ENCODE data around the gene CDK14. TPM values are rescaled to one million over a fixed set of nuclear protein-coding genes. Genes with fewer than 3 reads are reported as not detected.

Gene CDK14
- total RNA-seq, 1 donor from 2014 or later: 6.4 TPM

DNA sequence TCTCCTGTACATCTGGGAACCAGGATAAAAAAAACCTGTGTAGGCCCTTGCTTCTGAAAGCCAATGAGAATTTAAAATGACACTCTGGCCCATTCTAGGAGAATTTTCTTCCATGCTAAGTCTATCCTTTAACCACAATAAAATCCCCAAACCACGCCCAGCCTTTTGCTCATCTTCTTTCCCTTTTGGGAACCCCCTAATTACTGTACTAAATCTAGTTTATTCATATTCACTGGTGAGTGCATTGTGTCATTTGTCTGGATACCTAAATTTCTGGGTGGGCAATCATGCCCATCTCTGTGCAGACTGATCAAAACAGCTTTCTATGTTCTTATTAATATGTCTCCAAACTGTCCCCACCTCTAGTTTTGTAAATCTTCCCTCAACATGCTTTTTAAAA, 11.7 kb upstream of the CDK14 start:
- no peak overlapping the region for H3K4me3 ChIP-seq (ENCODE audit: low read depth, low read length)
- TF ChIP-seq, protein P1, sequence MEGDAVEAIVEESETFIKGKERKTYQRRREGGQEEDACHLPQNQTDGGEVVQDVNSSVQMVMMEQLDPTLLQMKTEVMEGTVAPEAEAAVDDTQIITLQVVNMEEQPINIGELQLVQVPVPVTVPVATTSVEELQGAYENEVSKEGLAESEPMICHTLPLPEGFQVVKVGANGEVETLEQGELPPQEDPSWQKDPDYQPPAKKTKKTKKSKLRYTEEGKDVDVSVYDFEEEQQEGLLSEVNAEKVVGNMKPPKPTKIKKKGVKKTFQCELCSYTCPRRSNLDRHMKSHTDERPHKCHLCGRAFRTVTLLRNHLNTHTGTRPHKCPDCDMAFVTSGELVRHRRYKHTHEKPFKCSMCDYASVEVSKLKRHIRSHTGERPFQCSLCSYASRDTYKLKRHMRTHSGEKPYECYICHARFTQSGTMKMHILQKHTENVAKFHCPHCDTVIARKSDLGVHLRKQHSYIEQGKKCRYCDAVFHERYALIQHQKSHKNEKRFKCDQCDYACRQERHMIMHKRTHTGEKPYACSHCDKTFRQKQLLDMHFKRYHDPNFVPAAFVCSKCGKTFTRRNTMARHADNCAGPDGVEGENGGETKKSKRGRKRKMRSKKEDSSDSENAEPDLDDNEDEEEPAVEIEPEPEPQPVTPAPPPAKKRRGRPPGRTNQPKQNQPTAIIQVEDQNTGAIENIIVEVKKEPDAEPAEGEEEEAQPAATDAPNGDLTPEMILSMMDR (conservative IDR thresholded peaks at IDR 0.05; ENCODE audit: low read depth, low read length): no peak
- DNase-seq (ENCODE audit: low read depth): no peak

DNA sequence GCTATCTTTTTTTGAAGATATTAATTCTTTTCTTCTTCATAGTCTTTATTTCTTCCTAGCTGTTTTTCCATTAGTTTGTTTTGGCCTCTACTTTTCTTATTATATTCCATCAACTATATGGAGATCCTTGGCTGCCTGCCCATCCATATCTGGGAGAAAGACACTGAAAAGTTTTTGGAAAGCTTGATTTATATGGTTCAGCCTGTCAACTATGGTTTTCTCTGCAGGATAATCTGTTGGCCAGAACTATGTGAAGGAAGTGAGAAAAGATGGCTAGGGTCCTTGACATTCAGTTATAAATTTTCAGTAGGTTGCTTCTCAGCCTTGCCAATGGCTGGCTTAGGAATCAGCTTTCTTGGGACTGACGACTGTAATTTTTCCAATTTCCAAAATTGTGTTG, 10.0 kb upstream of the CDK14 start:
- DNase-seq (ENCODE audit: low read depth): no peak
- TF ChIP-seq, protein P1 (conservative IDR thresholded peaks at IDR 0.05; ENCODE audit: low read depth, low read length): no peak
- H3K4me3 ChIP-seq (ENCODE audit: low read depth, low read length): no peak overlapping the region

DNA sequence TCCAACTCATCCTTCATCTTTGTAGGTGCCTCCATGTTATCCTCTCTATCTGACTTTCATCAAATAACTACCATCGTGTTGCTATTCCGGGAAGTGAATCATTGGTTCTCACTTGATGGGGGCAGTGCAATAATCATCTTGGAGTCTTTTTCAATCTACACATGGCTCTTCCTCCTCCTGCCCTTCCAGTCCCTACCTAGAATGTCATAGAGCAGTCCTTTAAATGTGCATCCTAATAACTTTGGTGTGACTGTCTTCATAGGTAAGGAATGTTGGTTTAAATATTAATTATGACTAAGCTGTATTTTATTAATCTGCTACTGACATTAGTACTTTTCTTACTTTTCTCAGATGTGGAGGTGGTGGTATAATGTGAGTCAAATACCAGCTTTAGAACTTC, 8.4 kb upstream of the CDK14 start:
- TF ChIP-seq, protein P1 (conservative IDR thresholded peaks at IDR 0.05; ENCODE audit: low read depth, low read length): no peak
- no peak for DNase-seq (ENCODE audit: low read depth)
- no peak overlapping the region for H3K4me3 ChIP-seq (ENCODE audit: low read depth, low read length)

DNA sequence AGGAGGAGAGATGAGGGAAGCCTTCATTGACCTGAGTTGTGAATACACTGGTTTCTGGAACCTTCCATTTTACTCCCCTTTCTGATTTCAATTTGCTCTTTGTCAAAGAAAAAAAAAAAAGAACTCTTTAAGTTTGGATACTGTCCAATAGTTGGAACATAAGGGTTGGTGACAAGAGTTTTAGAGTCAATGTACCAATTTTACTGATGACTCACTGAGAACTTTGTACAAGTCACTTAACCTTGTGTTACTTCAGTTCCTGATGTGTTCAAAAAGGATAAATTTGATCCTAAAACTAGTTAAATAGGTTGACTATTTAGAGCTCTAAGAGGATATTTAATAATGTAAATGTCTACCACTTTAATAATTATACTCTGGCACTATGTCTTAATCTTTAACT, 4.1 kb upstream of the CDK14 start:
- no peak for DNase-seq (ENCODE audit: low read depth)
- no peak overlapping the region for H3K4me3 ChIP-seq (ENCODE audit: low read depth, low read length)
- TF ChIP-seq, protein P1 (conservative IDR thresholded peaks at IDR 0.05; ENCODE audit: low read depth, low read length): no peak

DNA sequence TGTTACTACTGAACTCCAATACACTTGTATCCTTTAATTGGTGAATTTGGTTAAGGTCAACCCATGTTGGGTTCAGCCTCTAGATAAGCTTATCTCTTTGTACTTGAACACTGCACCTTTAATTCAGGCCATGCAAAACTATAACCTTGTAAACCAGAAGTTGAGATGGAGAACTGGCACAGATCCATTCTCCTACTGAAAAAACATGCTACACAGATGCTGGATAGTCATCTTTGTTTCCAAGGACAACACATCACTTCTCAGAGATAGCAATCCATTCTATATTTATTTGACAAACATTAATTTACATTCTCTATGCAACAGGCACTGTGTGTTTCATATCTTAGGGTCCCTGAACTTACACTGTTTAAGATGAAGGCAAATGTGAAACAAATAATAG, 2.9 kb upstream of the CDK14 start:
- DNase-seq (ENCODE audit: low read depth): no peak
- no peak overlapping the region for H3K4me3 ChIP-seq (ENCODE audit: low read depth, low read length)
- TF ChIP-seq, protein P1 (conservative IDR thresholded peaks at IDR 0.05; ENCODE audit: low read depth, low read length): no peak

DNA sequence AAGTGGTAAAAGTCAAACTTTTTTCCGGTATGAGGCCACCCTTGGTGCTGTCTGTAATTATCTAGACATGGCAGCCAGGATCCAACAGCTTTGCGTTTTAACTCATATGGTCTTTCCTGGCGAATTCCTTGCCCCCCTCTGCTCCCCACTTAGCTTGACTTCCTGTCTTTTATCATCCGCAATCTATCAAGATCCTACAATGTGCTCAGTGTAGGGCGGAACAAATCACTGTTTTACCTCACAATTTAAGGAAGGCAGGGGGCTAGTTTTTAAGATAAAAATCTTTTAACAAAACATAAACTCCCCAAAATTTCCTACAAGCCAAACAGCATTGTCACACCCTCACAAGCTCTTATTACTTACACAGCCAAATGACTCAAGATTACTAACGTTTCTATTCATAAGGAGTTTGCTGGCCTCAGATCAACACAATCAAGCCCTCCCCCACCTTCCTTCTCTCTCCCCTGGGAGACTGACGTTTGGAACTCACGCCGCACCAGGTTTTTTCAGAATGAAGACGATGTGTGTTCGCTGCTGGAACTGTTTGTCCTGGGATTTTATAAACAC, 1.3 kb upstream of the CDK14 start:
- peak; percentile 40 for DNase-seq (ENCODE audit: low read depth)
- TF ChIP-seq, protein P1 (conservative IDR thresholded peaks at IDR 0.05; ENCODE audit: low read depth, low read length): no peak
- H3K4me3 ChIP-seq (ENCODE audit: low read depth, low read length): peak overlapping the region; percentile 76

DNA sequence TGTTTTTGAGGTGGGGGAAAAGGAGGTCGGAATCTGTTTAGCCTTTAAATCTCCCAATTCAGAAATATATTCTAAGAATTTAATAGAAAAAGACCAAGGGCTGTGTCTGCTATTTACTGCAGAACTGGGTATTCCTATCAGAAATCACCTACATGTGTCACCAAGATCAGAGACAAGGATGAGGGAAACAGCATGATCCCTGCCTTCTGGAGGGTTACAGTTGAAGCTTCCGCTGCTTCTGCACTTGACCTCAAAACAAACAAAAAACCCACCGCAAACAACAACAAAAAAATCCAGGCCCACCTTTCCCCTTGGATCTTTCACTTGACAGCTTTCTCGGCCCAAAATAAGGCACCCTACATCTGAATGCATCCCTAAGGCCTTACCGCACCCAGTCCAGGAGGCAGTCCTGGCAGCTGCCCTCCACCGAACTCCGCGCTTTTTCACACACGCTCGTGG, 750 bp upstream of the CDK14 start:
- no peak for DNase-seq (ENCODE audit: low read depth)
- TF ChIP-seq, protein P1 (conservative IDR thresholded peaks at IDR 0.05; ENCODE audit: low read depth, low read length): no peak
- peak overlapping the region; percentile 76 for H3K4me3 ChIP-seq (ENCODE audit: low read depth, low read length)
